T-helper 2 cell treated with Interferon-gamma antibody and Interleukin-4, amounts not matched to agents 5 μg/mL and 100 μg/mL, for 36 hours (primary cell): ENCODE data around the gene KIF18B.

Experiments used
- DNase-seq: peaks from one replicate; pipeline ENCODE4 v3.0.0; 2021; ENCODE audit warnings: low spot score
- H3K27ac Mint-ChIP-seq: one replicate; pipeline ENCODE4 v1.8.0; 2021; ENCODE audit warnings: mild to moderate bottlenecking, mixed read lengths
- H3K27me3 Mint-ChIP-seq: one replicate; pipeline ENCODE4 v1.8.0; 2021; ENCODE audit warnings: low read depth, mixed read lengths
- H3K36me3 Mint-ChIP-seq: one replicate; pipeline ENCODE4 v1.8.0; 2021; ENCODE audit warnings: low read depth, mixed read lengths
- H3K4me1 Mint-ChIP-seq: one replicate; pipeline ENCODE4 v1.8.0; 2021; ENCODE audit warnings: low read depth, mixed read lengths
- H3K4me3 Mint-ChIP-seq: one replicate; pipeline ENCODE4 v1.8.0; 2022; ENCODE audit warnings: mild to moderate bottlenecking, moderate library complexity, mixed read lengths
- H3K9me3 Mint-ChIP-seq: one replicate; pipeline ENCODE4 v1.8.0; 2021; ENCODE audit warnings: mixed read lengths

Gene KIF18B

GRCh38 chr17:44940317-44940716 is 7.3 kb downstream of the KIF18B start:
- H3K4me3 Mint-ChIP-seq: no peak overlapping the region
- H3K9me3 Mint-ChIP-seq: no peaks in the 10 kb centered on the region
- no peak for DNase-seq
- no peak overlapping the region for H3K27ac Mint-ChIP-seq
- H3K27me3 Mint-ChIP-seq: no peaks in the 10 kb centered on the region
- peaks cover 42% of the 10 kb centered on the region for H3K36me3 Mint-ChIP-seq
- H3K4me1 Mint-ChIP-seq: peaks cover 33% of the 10 kb centered on the region

GRCh38 chr17:44935116-44935515 is 12.5 kb downstream of the KIF18B start:
- H3K27ac Mint-ChIP-seq: peak overlapping the region; percentile 31
- no peaks in the 10 kb centered on the region for H3K27me3 Mint-ChIP-seq
- peaks cover 61% of the 10 kb centered on the region for H3K36me3 Mint-ChIP-seq
- H3K4me3 Mint-ChIP-seq: no peak overlapping the region
- no peak for DNase-seq
- H3K9me3 Mint-ChIP-seq: no peaks in the 10 kb centered on the region
- H3K4me1 Mint-ChIP-seq: peaks cover 13% of the 10 kb centered on the region

GRCh38 chr17:44934745-44935105 is 12.8 kb downstream of the KIF18B start:
- Mint-ChIP-seq H3K36me3 (peaks cover 62% of the 10 kb centered on the region), H3K9me3 (no peaks in the 10 kb centered on the region), H3K27me3 (no peaks in the 10 kb centered on the region)

GRCh38 chr17:44933824-44934744 is 13.5 kb downstream of the KIF18B start:
- Mint-ChIP-seq H3K27ac (no peak overlapping the region), H3K36me3 (peaks cover 66% of the 10 kb centered on the region), H3K9me3 (no peaks in the 10 kb centered on the region), H3K27me3 (no peaks in the 10 kb centered on the region), H3K4me1 (peaks cover 8% of the 10 kb centered on the region), H3K4me3 (no peak overlapping the region)
- no peak for DNase-seq

More at GRCh38 chr17:44934745-44935105, 12.8 kb downstream of the KIF18B start:
- DNase-seq: no peak
- no peak overlapping the region for H3K4me3 Mint-ChIP-seq
- H3K27ac Mint-ChIP-seq: no peak overlapping the region
- H3K4me1 Mint-ChIP-seq: peaks cover 10% of the 10 kb centered on the region

- no peaks in the 10 kb centered on the region for H3K27me3 Mint-ChIP-seq
- peaks cover 4% of the 10 kb centered on the region for H3K4me1 Mint-ChIP-seq
- H3K36me3 Mint-ChIP-seq: peaks cover 66% of the 10 kb centered on the region
- H3K9me3 Mint-ChIP-seq: no peaks in the 10 kb centered on the region
- H3K4me3 Mint-ChIP-seq: no peak overlapping the region
- H3K27ac Mint-ChIP-seq: no peak overlapping the region
- DNase-seq: no peak
Observed at GRCh38 chr17:44932787-44933097, 14.8 kb downstream of the KIF18B start.

- no peaks in the 10 kb centered on the region for H3K27me3 Mint-ChIP-seq
- H3K27ac Mint-ChIP-seq: no peak overlapping the region
- H3K9me3 Mint-ChIP-seq: no peaks in the 10 kb centered on the region
- peaks cover 69% of the 10 kb centered on the region for H3K36me3 Mint-ChIP-seq
- peaks cover 4% of the 10 kb centered on the region for H3K4me1 Mint-ChIP-seq
- H3K4me3 Mint-ChIP-seq: no peak overlapping the region
- no peak for DNase-seq
Observed at GRCh38 chr17:44932096-44932786, 15.3 kb downstream of the KIF18B start.

GRCh38 chr17:44931376-44931775 is 16.2 kb downstream of the KIF18B start:
- H3K27me3 Mint-ChIP-seq: no peaks in the 10 kb centered on the region
- no peak overlapping the region for H3K4me3 Mint-ChIP-seq
- H3K36me3 Mint-ChIP-seq: peaks cover 68% of the 10 kb centered on the region
- H3K4me1 Mint-ChIP-seq: no peaks in the 10 kb centered on the region
- DNase-seq: no peak
- H3K27ac Mint-ChIP-seq: no peak overlapping the region
- no peaks in the 10 kb centered on the region for H3K9me3 Mint-ChIP-seq

- H3K4me3 Mint-ChIP-seq: no peak overlapping the region
- H3K9me3 Mint-ChIP-seq: no peaks in the 10 kb centered on the region
- H3K4me1 Mint-ChIP-seq: no peaks in the 10 kb centered on the region
- H3K27ac Mint-ChIP-seq: no peak overlapping the region
- DNase-seq: no peak
- H3K36me3 Mint-ChIP-seq: peaks cover 70% of the 10 kb centered on the region
- no peaks in the 10 kb centered on the region for H3K27me3 Mint-ChIP-seq
Observed at GRCh38 chr17:44930667-44931066, 16.9 kb downstream of the KIF18B start.

- Mint-ChIP-seq H3K36me3 (peaks cover 66% of the 10 kb centered on the region), H3K27me3 (no peaks in the 10 kb centered on the region), H3K9me3 (no peaks in the 10 kb centered on the region), H3K4me1 (no peaks in the 10 kb centered on the region), H3K27ac (no peak overlapping the region), H3K4me3 (no peak overlapping the region)
- no peak for DNase-seq
Observed at GRCh38 chr17:44928950-44929720, 18.4 kb downstream of the KIF18B start.

- no peaks in the 10 kb centered on the region for H3K4me1 Mint-ChIP-seq
- H3K4me3 Mint-ChIP-seq: no peak overlapping the region
- H3K27ac Mint-ChIP-seq: no peak overlapping the region
- H3K27me3 Mint-ChIP-seq: no peaks in the 10 kb centered on the region
- DNase-seq: no peak
- no peaks in the 10 kb centered on the region for H3K9me3 Mint-ChIP-seq
- H3K36me3 Mint-ChIP-seq: peaks cover 60% of the 10 kb centered on the region
Observed at GRCh38 chr17:44928136-44928535, 19.4 kb downstream of the KIF18B start.

- H3K36me3 Mint-ChIP-seq: peaks cover 59% of the 10 kb centered on the region
Observed at GRCh38 chr17:44927696-44928095, 19.9 kb downstream of the KIF18B start.

GRCh38 chr17:44926821-44927525 is 20.6 kb downstream of the KIF18B start:
- Mint-ChIP-seq H3K4me1 (no peaks in the 10 kb centered on the region), H3K9me3 (no peaks in the 10 kb centered on the region), H3K36me3 (peaks cover 54% of the 10 kb centered on the region), H3K4me3 (no peak overlapping the region), H3K27me3 (no peaks in the 10 kb centered on the region), H3K27ac (no peak overlapping the region)
- DNase-seq: no peak

More at GRCh38 chr17:44927696-44928095, 19.9 kb downstream of the KIF18B start:
- Mint-ChIP-seq H3K27ac (no peak overlapping the region), H3K4me3 (no peak overlapping the region), H3K9me3 (no peaks in the 10 kb centered on the region), H3K4me1 (no peaks in the 10 kb centered on the region), H3K27me3 (no peaks in the 10 kb centered on the region)
- DNase-seq: no peak

- H3K27ac Mint-ChIP-seq: no peak overlapping the region
- no peaks in the 10 kb centered on the region for H3K9me3 Mint-ChIP-seq
- no peak for DNase-seq
- no peak overlapping the region for H3K4me3 Mint-ChIP-seq
- peaks cover 5% of the 10 kb centered on the region for H3K27me3 Mint-ChIP-seq
- peaks cover 44% of the 10 kb centered on the region for H3K36me3 Mint-ChIP-seq
- no peaks in the 10 kb centered on the region for H3K4me1 Mint-ChIP-seq
Observed at GRCh38 chr17:44925731-44926697, 21.6 kb downstream of the KIF18B start.
